Stimulated activated CD4-positive, alpha-beta T cell treated with anti-CD3 and anti-CD28 coated beads, Interleukin-15, amount 100 ng/mL, for 1 hour (primary cell): ENCODE data around the gene SLC39A5.
"Not testable (repeated sequence)": the region's sequence is repeated elsewhere in the genome, so short reads cannot be mapped to it uniquely, and the experiment has no call there.

Experiments used
- DNase-seq, 2 donors: peaks; one replicate each; pipeline ENCODE4 v3.0.0-alpha.2; 2020; ENCODE audit warnings: low read depth in 1 of 2, low spot score in 1 of 2

The SLC39A5 gene

DNA sequence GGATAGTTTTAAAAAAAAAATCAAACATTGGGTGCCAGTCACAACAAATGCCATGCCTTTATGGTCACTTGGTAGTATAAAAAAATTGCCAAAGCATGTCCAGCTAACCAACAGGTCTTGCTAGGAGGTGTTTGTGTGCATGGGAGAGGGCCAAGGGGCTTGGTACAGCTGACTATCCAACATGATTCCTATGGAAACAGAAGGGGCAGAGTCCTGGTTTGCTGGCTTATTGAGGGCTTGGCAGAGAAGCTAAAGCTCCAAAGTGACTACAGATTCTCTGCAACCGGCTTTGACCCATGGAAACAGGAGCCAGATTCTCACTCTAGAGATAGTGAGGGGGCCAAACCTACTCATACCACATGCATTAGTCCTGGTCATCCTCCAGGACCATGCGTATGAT lies 42.6 kb downstream of the SLC39A5 start:
- not testable (repeated sequence) for DNase-seq

GRCh38 chr12:56274299-56274698 lies 44.4 kb downstream of the SLC39A5 start:
- DNase-seq, result no peak

- DNase-seq, result no peak
These were observed 49.1 kb downstream of the SLC39A5 start for GRCh38 chr12:56278905-56279304.

GRCh38 chr12:56280849-56281248 lies 51.0 kb downstream of the SLC39A5 start:
- DNase-seq, result no peak

DNA sequence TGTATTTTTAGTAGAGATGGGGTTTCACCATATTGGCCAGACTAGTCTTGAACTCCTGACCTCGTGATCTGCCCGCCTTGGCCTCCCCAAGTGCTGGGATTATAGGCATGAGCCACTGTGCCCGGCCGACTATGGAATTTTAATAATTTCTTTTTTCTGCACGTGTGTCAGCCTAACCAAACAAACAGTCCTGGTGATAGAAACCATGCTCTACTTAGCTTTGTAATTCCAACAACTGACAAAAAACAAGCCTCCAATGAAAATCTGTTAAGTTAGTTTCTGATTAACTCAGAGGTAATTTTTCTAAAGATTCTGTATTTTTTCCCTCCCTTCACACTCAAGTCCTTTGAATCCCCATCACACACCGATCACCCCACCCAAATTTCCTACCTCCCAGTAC lies 52.2 kb downstream of the SLC39A5 start:
- DNase-seq, result no peak

GRCh38 chr12:56282579-56282978 lies 52.7 kb downstream of the SLC39A5 start:
- DNase-seq, result no peak

DNA sequence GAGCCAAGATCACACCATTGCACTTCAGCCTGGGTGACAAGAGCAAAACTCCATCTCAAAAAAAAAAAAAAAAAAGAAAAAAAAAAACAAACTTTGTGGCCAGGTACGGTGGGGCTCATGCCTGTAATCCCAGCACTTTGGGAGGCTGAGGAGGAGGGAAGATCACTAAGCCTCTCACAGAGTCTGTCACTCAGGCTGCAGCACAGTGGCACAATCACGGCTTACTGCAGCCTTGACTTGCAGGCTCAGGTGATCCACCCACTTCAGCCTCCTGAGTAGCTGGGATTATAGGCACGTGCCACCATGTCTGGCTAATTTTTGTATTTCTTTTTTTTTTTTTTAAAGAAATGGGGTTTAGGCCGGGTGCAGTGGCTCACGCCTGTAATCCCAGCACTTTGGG lies 54.4 kb downstream of the SLC39A5 start:
- not testable (repeated sequence) for DNase-seq

DNA sequence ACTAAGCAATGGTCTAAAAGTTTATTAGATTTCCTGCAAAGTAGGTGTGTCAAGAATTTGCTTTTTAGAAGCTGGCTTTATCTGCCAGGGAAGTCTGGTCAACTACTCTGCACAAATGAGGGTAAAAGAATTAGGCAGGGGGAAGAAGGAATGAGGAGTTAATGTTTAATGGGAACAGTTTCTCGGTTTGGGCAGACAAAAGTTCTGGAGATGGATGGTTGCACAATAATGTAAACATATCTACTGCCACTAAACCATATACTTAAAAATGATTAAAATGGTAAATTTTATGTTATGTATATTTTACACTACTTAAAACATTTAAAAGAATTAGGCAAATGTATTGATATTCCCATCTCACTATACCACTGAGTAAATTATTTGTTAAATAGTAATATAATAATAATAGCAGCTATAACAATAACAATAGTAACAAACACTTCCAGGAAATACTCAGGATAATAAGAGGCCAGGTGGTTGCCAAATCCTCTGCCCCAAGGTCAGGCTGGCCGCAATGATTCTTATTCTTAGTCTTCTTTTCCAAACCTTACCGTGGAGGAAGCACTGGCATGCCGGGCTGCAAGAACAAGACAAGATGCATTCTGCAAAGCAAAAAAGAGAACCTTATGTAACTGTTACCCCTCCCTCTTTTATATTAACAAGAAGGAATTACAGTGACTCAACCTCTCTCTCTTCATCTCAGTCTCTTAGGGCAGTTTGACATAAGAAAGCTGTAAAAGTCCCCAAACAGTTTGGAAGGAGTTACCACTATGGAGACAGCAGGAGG lies 56.4 kb downstream of the SLC39A5 start:
- DNase-seq, result no peak
